Adipocyte (in vitro differentiated cells): Measurements from ENCODE around the gene ADAMTS3.

Experiments
- DNase-seq: peaks from one replicate; pipeline ENCODE4 v3.0.0-alpha.2; 2015; ENCODE audit warnings: low read depth
- H3K27me3 ChIP-seq: replicated peaks from 2 replicates; pipeline ENCODE4 v1.7.0; 2013; ENCODE audit warnings: mild to moderate bottlenecking, low read length, moderate library complexity; ENCODE audit not compliant: control insufficient read depth, insufficient read depth
- H3K36me3 ChIP-seq: 2 replicates; pipeline ENCODE4 v1.7.0; 2013; ENCODE audit warnings: low read length, mild to moderate bottlenecking, moderate library complexity; ENCODE audit not compliant: control insufficient read depth, insufficient read depth, severe bottlenecking
- H3K4me1 ChIP-seq: 2 replicates; pipeline ENCODE4 v1.7.0; 2013; ENCODE audit warnings: mild to moderate bottlenecking, low read length, moderate library complexity; ENCODE audit not compliant: control insufficient read depth, insufficient read depth
- H3K4me3 ChIP-seq: 2 replicates; pipeline ENCODE4 v1.7.0; 2013; ENCODE audit warnings: mild to moderate bottlenecking, low read length, moderate library complexity
- H3K9ac ChIP-seq: 2 replicates; pipeline ENCODE4 v1.7.0; 2013; ENCODE audit warnings: mild to moderate bottlenecking, low read length, moderate library complexity
- H3K9me3 ChIP-seq: 2 replicates; pipeline ENCODE4 v1.7.0; 2013; ENCODE audit warnings: mild to moderate bottlenecking, low read length, moderate library complexity; ENCODE audit not compliant: control insufficient read depth

Gene ADAMTS3

GRCh38 chr4:72467633-72468032 lies 101.4 kb downstream of the ADAMTS3 start:
- no peaks in the 10 kb centered on the region for H3K36me3 ChIP-seq
- no peak for DNase-seq

DNA sequence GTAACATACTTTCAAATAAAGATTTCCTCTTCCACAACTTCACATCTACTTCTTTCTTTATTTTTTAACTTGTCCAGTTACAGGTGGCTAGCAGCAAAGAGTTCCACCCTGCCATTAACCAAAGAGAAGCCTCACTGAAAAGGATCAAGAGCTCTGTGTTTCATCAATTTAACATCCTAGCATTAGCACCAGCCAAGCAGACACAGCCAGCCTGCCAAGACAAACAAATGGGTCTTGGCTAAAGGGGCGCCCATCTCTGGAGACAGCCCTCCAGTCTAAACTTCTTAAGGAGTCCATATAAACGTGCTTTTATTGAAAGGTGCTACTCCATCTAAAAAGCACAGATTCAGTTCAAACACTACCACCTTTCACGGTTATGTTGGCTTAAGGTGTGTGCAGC lies 105.3 kb downstream of the ADAMTS3 start:
- Histone ChIP-seq H3K4me3 (no peak overlapping the region), H3K9ac (no peak overlapping the region), H3K4me1 (no peaks in the 10 kb centered on the region), H3K36me3 (no peaks in the 10 kb centered on the region), H3K27me3 (no peaks in the 10 kb centered on the region), H3K9me3 (no peaks in the 10 kb centered on the region)
- no peak for DNase-seq

More at GRCh38 chr4:72467633-72468032, 101.4 kb downstream of the ADAMTS3 start:
- Histone ChIP-seq H3K4me1 (peaks cover 13% of the 10 kb centered on the region), H3K9me3 (no peaks in the 10 kb centered on the region), H3K4me3 (no peak overlapping the region), H3K27me3 (no peaks in the 10 kb centered on the region), H3K9ac (no peak overlapping the region)

- Histone ChIP-seq H3K36me3 (no peaks in the 10 kb centered on the region), H3K4me3 (no peak overlapping the region), H3K9me3 (no peaks in the 10 kb centered on the region), H3K9ac (no peak overlapping the region), H3K4me1 (no peaks in the 10 kb centered on the region), H3K27me3 (no peaks in the 10 kb centered on the region)
- no peak for DNase-seq
Measured at GRCh38 chr4:72457158-72457557, 111.9 kb downstream of the ADAMTS3 start.

GRCh38 chr4:72451349-72451748 lies 117.7 kb downstream of the ADAMTS3 start:
- DNase-seq, result no peak
- H3K27me3 ChIP-seq, result no peaks in the 10 kb centered on the region
- H3K4me1 ChIP-seq, result peaks cover 23% of the 10 kb centered on the region
- H3K9ac ChIP-seq, result no peak overlapping the region
- H3K36me3 ChIP-seq, result no peaks in the 10 kb centered on the region
- H3K9me3 ChIP-seq, result no peaks in the 10 kb centered on the region
- H3K4me3 ChIP-seq, result no peak overlapping the region

DNA sequence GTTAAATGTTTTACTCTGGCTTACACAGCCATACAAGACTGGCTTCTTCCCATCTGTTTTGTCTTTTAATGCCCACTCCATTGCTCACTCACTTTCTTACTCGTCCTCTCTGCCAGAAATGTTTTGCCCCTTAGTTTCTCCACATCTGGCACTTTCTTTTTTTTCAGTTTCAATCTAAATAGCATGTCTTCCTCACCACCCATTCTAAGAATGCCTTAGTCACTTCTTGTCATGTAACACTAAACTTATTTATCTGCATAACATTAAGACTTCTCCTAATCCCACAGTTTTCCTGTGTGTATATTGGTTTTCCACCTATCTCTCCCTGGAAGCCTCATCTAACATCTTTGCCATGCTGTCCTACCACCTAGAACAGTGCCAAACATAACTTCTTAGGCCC lies 119.3 kb downstream of the ADAMTS3 start:
- peak; percentile 43 for DNase-seq
- no peak overlapping the region for H3K4me3 ChIP-seq
- H3K36me3 ChIP-seq, result no peaks in the 10 kb centered on the region
- H3K9me3 ChIP-seq, result no peaks in the 10 kb centered on the region
- H3K9ac ChIP-seq, result no peak overlapping the region
- H3K4me1 ChIP-seq, result peaks cover 27% of the 10 kb centered on the region
- H3K27me3 ChIP-seq, result no peaks in the 10 kb centered on the region

- Histone ChIP-seq H3K27me3 (no peaks in the 10 kb centered on the region), H3K4me1 (peaks cover 27% of the 10 kb centered on the region), H3K9me3 (no peaks in the 10 kb centered on the region), H3K9ac (no peak overlapping the region), H3K36me3 (no peaks in the 10 kb centered on the region), H3K4me3 (no peak overlapping the region)
- no peak for DNase-seq
Measured at GRCh38 chr4:72448231-72448630, 120.8 kb downstream of the ADAMTS3 start.

- no peaks in the 10 kb centered on the region for H3K9me3 ChIP-seq
- no peaks in the 10 kb centered on the region for H3K27me3 ChIP-seq
- no peaks in the 10 kb centered on the region for H3K36me3 ChIP-seq
- H3K4me3 ChIP-seq, result no peak overlapping the region
- peak; percentile 17 for DNase-seq
- no peak overlapping the region for H3K9ac ChIP-seq
- peaks cover 23% of the 10 kb centered on the region for H3K4me1 ChIP-seq
Measured at GRCh38 chr4:72446353-72447055, 122.5 kb downstream of the ADAMTS3 start.

- H3K36me3 ChIP-seq, result no peaks in the 10 kb centered on the region
- H3K4me1 ChIP-seq, result peaks cover 11% of the 10 kb centered on the region
- no peaks in the 10 kb centered on the region for H3K9me3 ChIP-seq
- H3K4me3 ChIP-seq, result no peak overlapping the region
- H3K27me3 ChIP-seq, result no peaks in the 10 kb centered on the region
- H3K9ac ChIP-seq, result no peak overlapping the region
- no peak for DNase-seq
Measured at GRCh38 chr4:72444092-72444491, 124.9 kb downstream of the ADAMTS3 start.

DNA sequence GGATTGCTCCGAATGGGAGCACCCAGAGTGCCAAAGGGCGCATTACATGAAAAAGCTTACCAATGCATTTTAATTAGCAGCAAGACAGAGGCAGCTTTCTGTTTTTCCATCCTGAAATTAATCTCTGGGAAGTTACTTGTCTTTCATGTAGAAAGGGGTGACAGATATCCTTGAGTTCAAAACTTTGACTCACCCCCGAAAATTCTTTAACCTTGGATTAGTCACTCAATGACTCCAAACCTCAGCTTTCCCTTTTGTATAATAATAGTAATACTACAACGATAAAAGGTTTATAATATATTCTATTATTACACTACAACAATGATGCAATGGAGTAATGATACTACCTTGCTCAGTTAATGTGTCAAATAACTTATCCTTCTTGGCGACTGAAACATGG lies 126.3 kb downstream of the ADAMTS3 start:
- Histone ChIP-seq H3K4me1 (peaks cover 11% of the 10 kb centered on the region), H3K9me3 (no peaks in the 10 kb centered on the region), H3K9ac (no peak overlapping the region), H3K27me3 (no peaks in the 10 kb centered on the region), H3K4me3 (no peak overlapping the region), H3K36me3 (no peaks in the 10 kb centered on the region)
- DNase-seq, result no peak

DNA sequence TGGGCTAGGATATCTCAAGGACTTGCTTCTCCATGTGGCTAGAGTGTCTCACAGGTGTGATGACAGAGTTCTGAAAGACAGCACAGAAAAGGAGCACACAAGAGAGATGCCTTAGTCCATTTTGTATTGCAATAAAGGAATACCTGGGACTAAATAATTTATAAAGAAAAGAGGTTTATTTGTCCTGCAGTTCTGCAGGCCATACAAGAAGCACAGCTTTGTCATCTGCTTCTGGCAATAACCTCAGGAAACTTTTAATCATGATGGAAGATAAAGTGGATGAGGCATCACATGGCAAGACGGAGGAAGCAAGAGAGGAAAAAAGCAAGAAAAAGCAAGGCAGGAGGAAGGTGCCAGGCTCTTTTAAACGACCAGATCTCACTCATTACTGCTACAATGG lies 126.9 kb downstream of the ADAMTS3 start:
- Histone ChIP-seq H3K4me3 (no peak overlapping the region), H3K9me3 (no peaks in the 10 kb centered on the region), H3K36me3 (no peaks in the 10 kb centered on the region), H3K9ac (no peak overlapping the region), H3K27me3 (no peaks in the 10 kb centered on the region), H3K4me1 (peaks cover 11% of the 10 kb centered on the region)
- DNase-seq, result no peak

GRCh38 chr4:72440386-72440785 lies 128.6 kb downstream of the ADAMTS3 start:
- Histone ChIP-seq H3K36me3 (no peaks in the 10 kb centered on the region), H3K9ac (no peak overlapping the region), H3K4me1 (no peaks in the 10 kb centered on the region), H3K4me3 (no peak overlapping the region), H3K27me3 (no peaks in the 10 kb centered on the region), H3K9me3 (no peaks in the 10 kb centered on the region)
- no peak for DNase-seq

DNA sequence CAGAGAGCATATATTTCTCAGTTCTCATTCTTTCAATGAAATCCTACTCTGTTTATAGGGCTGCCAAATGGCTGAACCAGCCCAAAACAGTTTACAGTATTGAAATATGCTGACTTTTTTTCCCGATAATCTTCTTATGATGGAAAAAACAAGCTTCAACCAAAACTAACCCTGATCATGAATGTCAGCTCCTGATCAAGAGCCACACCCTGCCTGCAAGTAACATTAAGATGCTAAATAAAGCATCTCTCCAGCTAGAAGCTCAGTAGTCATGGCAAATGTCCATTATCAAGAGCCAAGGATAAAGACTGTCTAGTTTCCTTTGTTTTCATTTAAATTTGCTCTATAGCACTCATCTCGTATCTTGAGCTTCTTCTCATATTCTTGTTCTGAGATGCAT lies 136.0 kb downstream of the ADAMTS3 start:
- Histone ChIP-seq H3K4me1 (peaks cover 9% of the 10 kb centered on the region), H3K36me3 (no peaks in the 10 kb centered on the region), H3K9ac (no peak overlapping the region), H3K9me3 (no peaks in the 10 kb centered on the region), H3K27me3 (no peaks in the 10 kb centered on the region), H3K4me3 (no peak overlapping the region)
- DNase-seq, result no peak
